Measurements from ENCODE around the gene SCAMP5.
A peak's percentile ranks its signal among the peaks of the same experiment; 100 is the strongest.

Gene SCAMP5

GRCh38 chr15:75023181-75023871, 28.0 kb downstream of the SCAMP5 start, which contains the start of gene PPCDC:
Gene PPCDC, plus strand, starts transcription at chr15:75023590. Its CDS starts 4,729 bp downstream, at chr15:75028319.
- Mint-ChIP-seq H3K9me3 (no peaks in the 10 kb centered on the region), H3K27me3 (no peaks in the 10 kb centered on the region), H3K36me3 (ENCODE audit: low read depth) (peaks cover 37% of the 10 kb centered on the region), H3K4me3 (peak within 1 kb of the TSS; percentile 94), H3K4me1 (ENCODE audit: low read depth) (peaks cover 20% of the 10 kb centered on the region), H3K27ac (peak within 1 kb of the TSS; percentile 96)
- peak; percentile 95 for DNase-seq

GRCh38 chr15:75023872-75024636, 28.7 kb downstream of the SCAMP5 start:
- peak overlapping the region; percentile 96 for H3K27ac Mint-ChIP-seq
- DNase-seq = peak; percentile 49
- no peaks in the 10 kb centered on the region for H3K27me3 Mint-ChIP-seq
- peak overlapping the region; percentile 94 for H3K4me3 Mint-ChIP-seq
- H3K9me3 Mint-ChIP-seq = no peaks in the 10 kb centered on the region
- H3K4me1 Mint-ChIP-seq (ENCODE audit: low read depth) = peaks cover 20% of the 10 kb centered on the region
- H3K36me3 Mint-ChIP-seq (ENCODE audit: low read depth) = peaks cover 41% of the 10 kb centered on the region

DNA sequence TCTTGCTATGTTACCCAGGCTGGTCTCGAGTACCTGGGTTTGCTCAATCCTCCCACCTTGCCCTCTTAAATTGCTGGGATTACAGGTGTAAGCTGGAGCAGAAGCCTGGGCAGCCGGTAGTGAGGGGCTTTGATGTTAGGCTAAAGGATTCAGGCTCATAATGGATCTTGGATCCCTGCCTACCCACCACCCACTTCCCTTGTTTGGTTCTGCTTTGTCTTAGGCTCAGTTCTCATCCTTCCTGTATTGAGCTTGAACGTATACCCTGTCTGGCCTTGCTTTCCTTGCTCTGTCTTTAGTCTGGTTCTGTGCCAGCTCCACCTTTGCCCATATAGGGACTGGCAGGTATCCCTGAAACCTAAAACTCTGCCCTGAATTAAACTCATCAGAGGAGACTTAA, 29.7 kb downstream of the SCAMP5 start:
- DNase-seq = no peak

DNA sequence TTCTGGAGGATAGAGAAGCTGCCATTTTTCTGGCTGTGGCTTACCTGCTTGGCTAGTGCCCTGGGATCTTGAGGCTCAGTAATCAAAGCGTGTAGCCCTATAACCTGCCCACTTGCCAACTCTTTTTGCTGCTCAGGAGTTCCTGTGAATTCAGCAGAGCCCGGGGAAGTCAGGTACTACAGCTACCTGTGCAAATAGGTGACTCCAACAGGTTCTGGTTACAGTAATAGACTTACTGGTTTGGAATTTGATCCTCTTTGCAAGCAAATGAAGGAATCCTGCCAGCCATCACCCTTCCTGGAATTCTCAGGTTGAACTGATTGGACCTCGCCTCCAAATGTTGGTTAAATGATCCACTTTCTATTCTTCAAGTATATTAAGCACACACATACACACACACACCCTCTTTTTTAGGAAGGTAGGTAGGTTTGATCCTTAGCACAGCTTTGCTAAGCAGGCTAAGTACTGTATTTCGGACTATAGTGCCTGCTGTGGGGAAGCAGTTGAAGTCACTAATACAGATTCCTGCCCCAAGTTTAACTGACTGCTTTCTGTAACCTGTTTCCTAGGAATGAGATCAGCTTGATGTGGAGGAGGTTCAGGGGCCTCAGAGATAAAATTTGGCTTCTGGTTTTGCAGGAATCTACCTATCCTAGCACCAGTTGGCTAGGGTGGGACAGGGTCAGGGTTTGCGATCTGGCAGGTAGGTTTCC, 30.3 kb downstream of the SCAMP5 start:
- DNase-seq = no peak
- Mint-ChIP-seq H3K4me3 (peak overlapping the region; percentile 94), H3K36me3 (ENCODE audit: low read depth) (peaks cover 53% of the 10 kb centered on the region), H3K4me1 (ENCODE audit: low read depth) (peaks cover 27% of the 10 kb centered on the region), H3K27me3 (no peaks in the 10 kb centered on the region), H3K27ac (peak overlapping the region; percentile 96), H3K9me3 (no peaks in the 10 kb centered on the region)

More for the DNA sequence above, 29.7 kb downstream of the SCAMP5 start:
- peaks cover 47% of the 10 kb centered on the region for H3K36me3 Mint-ChIP-seq (ENCODE audit: low read depth)
- no peaks in the 10 kb centered on the region for H3K27me3 Mint-ChIP-seq
- H3K4me1 Mint-ChIP-seq (ENCODE audit: low read depth) = peaks cover 25% of the 10 kb centered on the region
- peak overlapping the region; percentile 96 for H3K27ac Mint-ChIP-seq
- H3K4me3 Mint-ChIP-seq = peak overlapping the region; percentile 94
- H3K9me3 Mint-ChIP-seq = no peaks in the 10 kb centered on the region

GRCh38 chr15:75027551-75027950, 32.2 kb downstream of the SCAMP5 start:
- H3K4me1 Mint-ChIP-seq (ENCODE audit: low read depth) = peaks cover 34% of the 10 kb centered on the region
- DNase-seq = no peak
- no peaks in the 10 kb centered on the region for H3K9me3 Mint-ChIP-seq
- no peak overlapping the region for H3K4me3 Mint-ChIP-seq
- no peaks in the 10 kb centered on the region for H3K27me3 Mint-ChIP-seq
- peaks cover 68% of the 10 kb centered on the region for H3K36me3 Mint-ChIP-seq (ENCODE audit: low read depth)
- H3K27ac Mint-ChIP-seq = no peak overlapping the region

GRCh38 chr15:75028991-75029377, 33.6 kb downstream of the SCAMP5 start:
- H3K9me3 Mint-ChIP-seq = no peaks in the 10 kb centered on the region
- no peak for DNase-seq
- no peak overlapping the region for H3K4me3 Mint-ChIP-seq
- H3K36me3 Mint-ChIP-seq (ENCODE audit: low read depth) = peaks cover 72% of the 10 kb centered on the region
- no peaks in the 10 kb centered on the region for H3K27me3 Mint-ChIP-seq
- peaks cover 33% of the 10 kb centered on the region for H3K4me1 Mint-ChIP-seq (ENCODE audit: low read depth)
- peak overlapping the region; percentile 28 for H3K27ac Mint-ChIP-seq

GRCh38 chr15:75029378-75030022, 34.1 kb downstream of the SCAMP5 start:
- Mint-ChIP-seq H3K27ac (peak overlapping the region; percentile 28), H3K27me3 (no peaks in the 10 kb centered on the region), H3K4me1 (ENCODE audit: low read depth) (peaks cover 29% of the 10 kb centered on the region), H3K9me3 (no peaks in the 10 kb centered on the region), H3K4me3 (no peak overlapping the region), H3K36me3 (ENCODE audit: low read depth) (peaks cover 73% of the 10 kb centered on the region)
- DNase-seq = peak; percentile 92

DNA sequence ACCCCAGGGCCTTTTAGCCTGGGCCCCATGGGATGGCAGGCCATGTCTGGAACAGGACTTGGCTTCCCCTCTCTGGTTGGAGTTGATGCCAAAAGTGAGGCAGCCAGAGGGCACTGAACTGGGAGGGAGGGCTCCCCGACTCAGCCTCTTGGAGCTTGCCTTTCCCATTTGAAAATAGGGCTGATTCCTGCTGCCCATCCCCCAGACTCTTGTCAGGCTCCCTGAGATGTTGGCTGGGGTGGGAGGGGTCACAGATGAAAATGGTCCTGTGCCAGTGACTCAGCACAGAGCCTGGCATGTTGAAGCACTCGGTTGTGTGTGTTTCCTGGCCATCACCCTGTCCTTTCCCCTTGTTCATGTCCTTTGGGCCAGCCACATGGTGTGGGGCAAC, 34.7 kb downstream of the SCAMP5 start:
- Mint-ChIP-seq H3K9me3 (no peaks in the 10 kb centered on the region), H3K27ac (no peak overlapping the region), H3K4me1 (ENCODE audit: low read depth) (peaks cover 25% of the 10 kb centered on the region), H3K27me3 (no peaks in the 10 kb centered on the region), H3K36me3 (ENCODE audit: low read depth) (peaks cover 74% of the 10 kb centered on the region), H3K4me3 (no peak overlapping the region)
- DNase-seq = no peak

DNA sequence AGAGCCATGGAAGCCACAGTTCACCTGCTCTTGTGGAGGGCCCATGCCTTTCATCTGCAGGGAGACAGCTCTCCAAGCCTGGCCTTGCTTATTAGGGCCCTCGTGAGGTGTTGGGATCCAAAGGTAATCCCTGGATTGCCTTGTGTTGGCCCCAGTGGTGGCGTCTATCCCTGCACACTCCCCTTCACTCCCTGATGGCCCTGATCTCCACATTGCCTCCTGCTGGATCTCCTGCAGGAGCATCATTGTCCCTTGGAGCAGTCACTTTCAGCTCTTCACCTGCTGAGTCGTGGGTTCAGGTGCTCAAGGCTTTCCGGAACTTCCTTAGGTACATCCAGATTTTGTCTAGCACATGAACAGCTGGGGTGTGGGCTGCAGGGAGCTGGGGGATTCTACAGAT, 35.1 kb downstream of the SCAMP5 start:
- H3K4me3 Mint-ChIP-seq = no peak overlapping the region
- H3K36me3 Mint-ChIP-seq (ENCODE audit: low read depth) = peaks cover 75% of the 10 kb centered on the region
- peaks cover 21% of the 10 kb centered on the region for H3K4me1 Mint-ChIP-seq (ENCODE audit: low read depth)
- H3K27ac Mint-ChIP-seq = no peak overlapping the region
- H3K27me3 Mint-ChIP-seq = no peaks in the 10 kb centered on the region
- no peaks in the 10 kb centered on the region for H3K9me3 Mint-ChIP-seq
- DNase-seq = no peak

DNA sequence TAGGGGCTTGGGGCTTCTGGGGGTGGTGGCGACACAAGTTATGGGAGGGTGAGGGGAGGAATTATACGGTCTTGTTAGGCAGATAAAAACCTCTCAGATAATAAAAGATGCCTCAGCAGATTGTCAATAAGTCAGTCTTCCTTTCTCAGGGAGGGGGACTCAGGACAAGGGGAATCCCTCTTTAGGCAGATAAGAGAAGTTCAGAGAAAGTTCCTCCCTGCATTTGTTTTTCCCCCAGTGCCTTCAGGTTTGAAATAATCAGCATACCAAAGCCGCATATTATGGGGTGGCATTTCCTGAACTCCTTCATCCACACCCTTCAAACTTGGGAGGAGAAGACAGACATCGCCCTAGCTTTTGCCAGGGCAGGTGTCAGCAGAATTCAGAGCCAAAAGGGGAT, 36.5 kb downstream of the SCAMP5 start:
- H3K4me1 Mint-ChIP-seq (ENCODE audit: low read depth) = peaks cover 25% of the 10 kb centered on the region
- peaks cover 74% of the 10 kb centered on the region for H3K36me3 Mint-ChIP-seq (ENCODE audit: low read depth)
- no peak for DNase-seq
- H3K9me3 Mint-ChIP-seq = no peaks in the 10 kb centered on the region
- no peaks in the 10 kb centered on the region for H3K27me3 Mint-ChIP-seq
- no peak overlapping the region for H3K4me3 Mint-ChIP-seq
- H3K27ac Mint-ChIP-seq = no peak overlapping the region

DNA sequence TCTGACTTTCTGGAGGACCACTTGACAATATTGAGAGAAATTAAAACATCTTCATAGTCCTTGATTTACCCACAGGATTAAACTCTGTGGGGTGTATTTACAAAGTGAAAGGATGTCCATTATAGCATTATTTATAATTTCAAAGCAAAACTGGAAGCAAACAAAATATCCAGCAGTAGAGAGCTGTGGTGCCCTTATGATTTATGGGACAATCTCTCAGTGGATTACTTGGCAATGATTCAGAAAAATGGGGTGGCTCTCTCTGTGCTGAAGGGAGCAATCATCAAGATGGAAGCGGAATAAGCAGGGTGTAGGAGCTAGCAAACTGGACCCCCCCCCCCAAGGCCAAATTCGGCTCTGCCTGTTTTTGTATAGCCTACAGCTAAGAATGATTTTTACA, 37.0 kb downstream of the SCAMP5 start:
- Mint-ChIP-seq H3K27me3 (no peaks in the 10 kb centered on the region), H3K4me1 (ENCODE audit: low read depth) (peaks cover 30% of the 10 kb centered on the region), H3K27ac (no peak overlapping the region), H3K4me3 (no peak overlapping the region), H3K9me3 (no peaks in the 10 kb centered on the region), H3K36me3 (ENCODE audit: low read depth) (peaks cover 77% of the 10 kb centered on the region)
- DNase-seq = no peak

DNA sequence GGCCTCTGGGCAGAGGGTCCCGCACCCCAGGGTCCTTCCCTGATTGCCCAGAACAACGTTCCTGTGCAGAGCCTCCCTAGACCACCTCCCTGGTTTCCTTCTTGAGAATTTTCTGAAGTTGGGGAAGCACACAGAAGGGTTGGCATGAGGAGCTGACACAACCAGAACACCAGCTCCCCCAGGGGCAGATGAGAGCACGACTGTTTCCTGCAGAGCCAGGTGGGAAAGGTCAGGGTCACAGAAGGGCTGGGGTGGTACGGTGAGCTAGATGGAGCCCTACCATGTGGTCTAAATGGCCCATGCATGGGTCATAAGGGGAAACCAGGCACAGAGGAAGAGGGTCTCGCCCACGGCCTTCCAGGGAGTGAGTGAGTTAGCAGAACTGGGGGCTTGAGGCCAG, 38.4 kb downstream of the SCAMP5 start:
- Mint-ChIP-seq H3K27ac (no peak overlapping the region), H3K27me3 (no peaks in the 10 kb centered on the region), H3K4me3 (no peak overlapping the region), H3K4me1 (ENCODE audit: low read depth) (peaks cover 38% of the 10 kb centered on the region), H3K9me3 (no peaks in the 10 kb centered on the region), H3K36me3 (ENCODE audit: low read depth) (peaks cover 72% of the 10 kb centered on the region)
- DNase-seq = no peak

DNA sequence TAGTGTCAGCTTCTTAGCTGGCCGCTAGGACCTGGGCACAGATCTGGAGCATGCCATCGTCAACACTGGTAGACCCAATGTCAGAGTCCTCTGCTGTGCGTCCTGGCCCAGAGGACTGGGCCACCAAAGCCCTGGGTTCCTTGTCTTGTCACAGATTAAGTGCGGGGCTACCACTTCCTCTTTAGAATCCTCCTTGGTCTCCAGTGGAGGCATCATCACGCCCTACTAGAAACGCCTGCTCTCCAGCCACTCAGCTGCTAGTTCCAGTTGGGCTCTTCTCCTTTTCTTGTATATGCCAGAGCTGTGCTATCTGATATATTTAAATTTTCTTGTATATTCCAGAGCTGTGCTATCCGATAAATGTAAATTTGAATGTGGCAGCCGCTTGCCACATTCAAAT, 39.3 kb downstream of the SCAMP5 start:
- Mint-ChIP-seq H3K27ac (no peak overlapping the region), H3K27me3 (no peaks in the 10 kb centered on the region), H3K4me1 (ENCODE audit: low read depth) (peaks cover 34% of the 10 kb centered on the region), H3K4me3 (no peak overlapping the region), H3K9me3 (no peaks in the 10 kb centered on the region), H3K36me3 (ENCODE audit: low read depth) (peaks cover 66% of the 10 kb centered on the region)
- DNase-seq = no peak

DNA sequence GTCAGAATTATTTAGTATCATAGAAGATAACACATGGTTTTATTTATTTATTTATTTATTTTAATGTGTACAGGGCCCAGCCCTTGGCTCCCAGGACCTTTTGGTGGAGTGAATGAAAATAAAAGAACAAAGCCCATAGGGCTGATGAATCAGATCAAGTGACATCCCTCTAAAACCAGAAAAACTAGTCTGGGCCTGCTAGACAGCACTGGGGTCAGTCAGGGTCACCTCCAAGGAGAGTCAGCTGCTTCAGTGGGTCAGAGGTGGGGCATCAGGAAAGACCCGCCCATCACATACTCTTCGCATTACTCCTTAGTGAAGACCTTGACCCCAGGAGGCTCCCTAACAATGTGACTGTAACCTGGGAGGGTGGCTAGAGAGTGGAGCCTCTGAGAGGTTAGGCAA, 40.9 kb downstream of the SCAMP5 start:
- no peak for DNase-seq
- Mint-ChIP-seq H3K9me3 (no peaks in the 10 kb centered on the region), H3K36me3 (ENCODE audit: low read depth) (peaks cover 58% of the 10 kb centered on the region), H3K4me1 (ENCODE audit: low read depth) (peaks cover 32% of the 10 kb centered on the region), H3K27me3 (no peaks in the 10 kb centered on the region), H3K27ac (no peak overlapping the region), H3K4me3 (no peak overlapping the region)

Data from activated T-cell treated with anti-CD3 and anti-CD28 coated beads, Interleukin-2, amount 50 U/mL, for 24 hours (primary cell).